SK-N-SH (cell line): ENCODE results near the gene ZNF665. TPM values are rescaled to one million over a fixed set of nuclear protein-coding genes. Genes with fewer than 3 reads are reported as not detected.

Experiments used
- CTCF ChIA-PET: fragments of 300-600, 350-600 bp; formaldehyde crosslinking; extraction: SDS; loops from one replicate; lab custom pipeline; 2021; lab: Yijun Ruan, JAX
- POLR2A ChIA-PET: fragments of 350-600 bp; sonication (Branson Sonifier 250); formaldehyde crosslinking; extraction: SDS; loops from one replicate; lab custom pipeline; 2020; ENCODE audit warnings: antibody characterized with exemption, inconsistent platforms; lab: Yijun Ruan, JAX
- DNase-seq: peaks from one replicate; pipeline ENCODE4 v3.0.0; 2012
- H2AFZ ChIP-seq: fragments of 200-600 bp; sonication (generic); 2 replicates; pipeline ENCODE4 v1.8.1; 2016; ENCODE audit warnings: antibody characterized with exemption, mild to moderate bottlenecking, low read depth
- H3F3A ChIP-seq: fragments of 200-600 bp; sonication (generic); replicated peaks from 2 replicates; pipeline ENCODE3; 2016; ENCODE audit warnings: antibody characterized with exemption, mild to moderate bottlenecking; ENCODE audit not compliant: insufficient read depth
- H3K27ac ChIP-seq, 2 experiments: fragments of 200-500 bp in 1 of 2; fragments of 200-600 bp in 1 of 2; sonication (Bioruptor generic) in 1 of 2; sonication (generic), shearing (Covaris generic) in 1 of 2; 2 replicates each; pipeline versions ENCODE4 v1.5.1 to v1.6.1; 2014 to 2016; ENCODE audit warnings: low read depth in 2 of 2, inconsistent platforms in 1 of 2, low read length in 1 of 2, mild to moderate bottlenecking in 1 of 2, mixed read lengths in 1 of 2
- H3K27me3 ChIP-seq: fragments of 200-600 bp; sonication (generic), shearing (Covaris generic); 2 replicates; pipeline ENCODE4 v1.6.1; 2016; ENCODE audit warnings: mixed run types; ENCODE audit not compliant: insufficient read depth
- H3K36me3 ChIP-seq, 2 experiments: fragments of 200-500 bp in 1 of 2; fragments of 200-600 bp in 1 of 2; sonication (Bioruptor generic) in 1 of 2; sonication (generic) in 1 of 2; replicated peaks in 1 of 2; 2 replicates each; pipeline versions ENCODE3 to v1.5.1; 2014 to 2016; ENCODE audit warnings: low read length in 1 of 2, mild to moderate bottlenecking in 1 of 2; ENCODE audit not compliant: insufficient read depth in 2 of 2, control insufficient read depth in 1 of 2
- H3K4me1 ChIP-seq, 2 experiments: fragments of 200-500 bp in 1 of 2; fragments of 200-600 bp in 1 of 2; sonication (Bioruptor generic) in 1 of 2; sonication (generic), shearing (Covaris generic) in 1 of 2; 2 replicates each; pipeline versions ENCODE4 v1.5.1 to v1.6.1; 2014 to 2016; ENCODE audit warnings: low read depth in 1 of 2, low read length in 1 of 2, mixed run types in 1 of 2; ENCODE audit not compliant: insufficient read depth in 2 of 2, control insufficient read depth in 1 of 2
- H3K4me2 ChIP-seq: fragments of 200-600 bp; sonication (generic), shearing (Covaris generic); 2 replicates; pipeline ENCODE4 v1.6.1; 2017; ENCODE audit warnings: mixed run types
- H3K4me3 ChIP-seq, 2 experiments: fragments of 200-500 bp in 1 of 2; fragments of 200-600 bp in 1 of 2; sonication (Bioruptor generic) in 1 of 2; sonication (generic), shearing (Covaris generic) in 1 of 2; 2 replicates each; pipeline versions ENCODE4 v1.5.1 to v1.8.1; 2014 to 2016; ENCODE audit warnings: low read depth in 2 of 2, inconsistent platforms in 1 of 2, low read length in 1 of 2, mild to moderate bottlenecking in 1 of 2, mixed read lengths in 1 of 2, moderate library complexity in 1 of 2
- H3K79me2 ChIP-seq: fragments of 200-600 bp; sonication (generic); 2 replicates; pipeline ENCODE4 v1.8.1; 2017; ENCODE audit warnings: mild to moderate bottlenecking; ENCODE audit not compliant: insufficient read depth
- H3K9ac ChIP-seq: fragments of 200-600 bp; sonication (generic); 2 replicates; pipeline ENCODE4 v1.6.1; 2017; ENCODE audit warnings: mixed run types
- H3K9me2 ChIP-seq: fragments of 200-600 bp; sonication (generic); 2 replicates; pipeline ENCODE4 v1.6.1; 2017; ENCODE audit warnings: mixed run types
- H3K9me3 ChIP-seq: fragments of 200-600 bp; sonication (generic); 2 replicates; pipeline ENCODE4 v1.6.1; 2017; ENCODE audit warnings: mixed run types, mild to moderate bottlenecking, moderate library complexity
- H4K20me1 ChIP-seq: fragments of 200-600 bp; sonication (generic); 2 replicates; pipeline ENCODE4 v1.6.1; 2017; ENCODE audit warnings: mild to moderate bottlenecking, mixed run types; ENCODE audit not compliant: insufficient read depth
- CTCF ChIP-seq: fragments of 200-600 bp; sonication (generic); IDR thresholded peaks from 2 replicates; pipeline ENCODE4 v1.6.1; 2017; ENCODE audit warnings: antibody characterized with exemption, mild to moderate bottlenecking, moderate library complexity
- EP300 ChIP-seq, 2 experiments: IDR thresholded peaks; 2 replicates each; pipeline versions ENCODE4 v1.4.0 to v1.6.1; 2012; ENCODE audit warnings: borderline replicate concordance in 1 of 2, low read depth in 1 of 2, low read length in 1 of 2
- EZH2phosphoT487 ChIP-seq: fragments of 200-600 bp; sonication (generic); IDR thresholded peaks from 2 replicates; pipeline ENCODE4 v1.6.1; 2017; ENCODE audit warnings: low read depth, mixed run types, mild to moderate bottlenecking, antibody characterized with exemption, moderate library complexity, borderline replicate concordance
- FOXJ3 ChIP-seq: sonication (generic); formaldehyde crosslinking; IDR thresholded peaks from 2 replicates; pipeline ENCODE4 v1.5.1; 2020; ENCODE audit warnings: mild to moderate bottlenecking, missing genetic modification reagents
- FOXM1 ChIP-seq: IDR thresholded peaks from 2 replicates; pipeline ENCODE4 v1.4.0; 2012; ENCODE audit warnings: low read depth, mild to moderate bottlenecking
- GABPA ChIP-seq: IDR thresholded peaks from 2 replicates; pipeline ENCODE4 v1.4.0; 2012; ENCODE audit warnings: low read depth, mild to moderate bottlenecking
- GATA2 ChIP-seq: sonication (generic); formaldehyde crosslinking; IDR thresholded peaks from 2 replicates; pipeline ENCODE4 v1.5.0; 2020; ENCODE audit warnings: mild to moderate bottlenecking, missing genetic modification reagents
- IRF3 ChIP-seq: fragments of 150-350 bp; IDR thresholded peaks from 2 replicates; pipeline ENCODE4 v1.6.1; 2016; ENCODE audit warnings: mild to moderate bottlenecking, low read depth, low read length
- JUND ChIP-seq: IDR thresholded peaks from 2 replicates; pipeline ENCODE4 v1.4.0; 2012
- NRF1 ChIP-seq: IDR thresholded peaks from 2 replicates; pipeline ENCODE4 v1.6.1; 2012; ENCODE audit warnings: low read depth, mild to moderate bottlenecking, low read length
- POLR2AphosphoS5 ChIP-seq: IDR thresholded peaks from 2 replicates; pipeline ENCODE4 v1.6.1; 2012; ENCODE audit warnings: low read depth, low read length
- RAD21 ChIP-seq: IDR thresholded peaks from 2 replicates; pipeline ENCODE4 v1.6.1; 2012; ENCODE audit warnings: mild to moderate bottlenecking, low read length
- RCOR1 ChIP-seq: fragments of 150-350 bp; IDR thresholded peaks from 2 replicates; pipeline ENCODE4 v1.6.1; 2017; ENCODE audit warnings: antibody characterized with exemption, low read length
- RXRA ChIP-seq: IDR thresholded peaks from 2 replicates; pipeline ENCODE4 v1.4.0; 2012; ENCODE audit warnings: low read depth, mild to moderate bottlenecking, borderline replicate concordance
- SMC3 ChIP-seq: IDR thresholded peaks from 2 replicates; pipeline ENCODE4 v1.6.1; 2012; ENCODE audit warnings: low read depth, low read length, improper control_type of control experiment
- TCF12 ChIP-seq: IDR thresholded peaks from 2 replicates; pipeline ENCODE4 v1.4.0; 2012
- WGBS: methylation state at CpG from one replicate; pipeline ENCODE4 v1.1.6; 2017; ENCODE audit warnings: low lambda C conversion rate; 5-methylcytosine and 5-hydroxymethylcytosine counted together
- polyA plus RNA-seq, 3 experiments: library from polyadenylated mRNA; depleted of rRNA; stranded (reverse); fragments of >200 nt; gene quantifications; 2 replicates each; pipeline ENCODE4 v1.2.3, GENCODE V29; 2012

The ZNF665 gene
- polyA plus RNA-seq, 1 of the 3 experiments (the other 2 are of a cell fraction) = 3.2 TPM

GRCh38 chr19:53165691-53166091 lies 27.5 kb downstream of the ZNF665 start:
- WGBS = 29% methylated on average over 3 of the region's 3 CpGs
- ChIA-PET CTCF (no interaction called here), POLR2A (no interaction called here)
- no peak overlapping the region for H2AFZ ChIP-seq
- peaks cover 3% of the 10 kb centered on the region; the same call in 1 of the 2 replicates for H3K9me3 ChIP-seq
- no peak for DNase-seq
- no peaks in the 10 kb centered on the region for H3K27me3 ChIP-seq
- H3K9me2 ChIP-seq = no peaks in the 10 kb centered on the region
- peaks cover 0 to 2% of the 10 kb centered on the region in 2 experiments for H3K36me3 ChIP-seq
- H3F3A ChIP-seq = no peaks in the 10 kb centered on the region
- H3K79me2 ChIP-seq = no peaks in the 10 kb centered on the region
- H4K20me1 ChIP-seq = no peaks in the 10 kb centered on the region
- no peaks in the 10 kb centered on the region for H3K4me1 ChIP-seq
- TF ChIP-seq JUND (no peak), FOXM1 (no peak), CTCF (no peak), SMC3 (no peak), NRF1 (no peak), EZH2phosphoT487 (no peak)
- no peak overlapping the region for H3K4me2 ChIP-seq
- no peak overlapping the region for H3K9ac ChIP-seq
- no peak overlapping the region for H3K27ac ChIP-seq
- H3K4me3 ChIP-seq = no peak overlapping the region; a peak in 1 of 4 replicates

GRCh38 chr19:53161123-53161522 lies 32.0 kb downstream of the ZNF665 start:
- Histone ChIP-seq H3K36me3 (peaks cover 0 to 2% of the 10 kb centered on the region in 2 experiments), H3K4me2 (no peak overlapping the region), H3K4me1 (peaks cover 0 to 6% of the 10 kb centered on the region in 2 experiments; a peak in 1 of 4 replicates), H3K9me2 (no peaks in the 10 kb centered on the region), H3K9ac (no peak overlapping the region), H3F3A (peaks cover 3% of the 10 kb centered on the region), H3K79me2 (peaks cover 22% of the 10 kb centered on the region; the same call in 1 of the 2 replicates), H3K27ac (no peak overlapping the region), H3K27me3 (no peaks in the 10 kb centered on the region), H2AFZ (no peak overlapping the region), H4K20me1 (no peaks in the 10 kb centered on the region), H3K4me3 (no peak overlapping the region), H3K9me3 (peaks cover 3% of the 10 kb centered on the region; the same call in 1 of the 2 replicates)
- no peak for DNase-seq
- ChIA-PET POLR2A (no interaction called here), CTCF (no interaction called here)
- WGBS = 58% methylated on average over 3 of the region's 3 CpGs
- no peak for TF ChIP-seq IRF3
- TF ChIP-seq RAD21 = no peak
- TF ChIP-seq NRF1 = no peak
- no peak for TF ChIP-seq GABPA
- no peak for TF ChIP-seq TCF12
- TF ChIP-seq POLR2AphosphoS5 = no peak
- no peak for TF ChIP-seq SMC3
- TF ChIP-seq RCOR1 = no peak
- no peak for TF ChIP-seq EP300 (IDR thresholded peaks at IDR 0.05; ENCODE audit: borderline replicate concordance in 1 of 2, low read depth in 1 of 2, low read length in 1 of 2)
- TF ChIP-seq FOXJ3 (CRISPR knock-in tag) = no peak
- no peak for TF ChIP-seq JUND
- TF ChIP-seq GATA2 = no peak
- no peak for TF ChIP-seq RXRA
